A549 (cell line): ENCODE data around the gene SYP.

Experiments used
- CEBPB ChIP-seq, 2 experiments: fragments of >200 bp in 1 of 2; sonication (Bioruptor Twin) in 1 of 2; formaldehyde crosslinking in 1 of 2; IDR thresholded peaks; 2 replicates each; pipeline ENCODE4 v1.6.1; 2012 to 2016
- KDM5A ChIP-seq: fragments of 200-600 bp; sonication (generic); IDR thresholded peaks from 2 replicates; pipeline ENCODE4 v1.6.1; 2016; ENCODE audit warnings: antibody characterized with exemption, mild to moderate bottlenecking
- RCOR1 ChIP-seq: fragments of 150-350 bp; IDR thresholded peaks from 2 replicates; pipeline ENCODE4 v1.6.1; 2014; ENCODE audit warnings: antibody characterized with exemption, low read length, low read depth
- SMC3 ChIP-seq: fragments of >200 bp; sonication (Bioruptor Twin); formaldehyde crosslinking; IDR thresholded peaks from 3 replicates; pipeline ENCODE4 v1.6.1; 2018; ENCODE audit warnings: inconsistent platforms
- ZFP36 ChIP-seq: fragments of 450-650 bp; IDR thresholded peaks from 2 replicates; pipeline ENCODE4 v1.6.1; 2014; ENCODE audit warnings: borderline replicate concordance; ENCODE audit not compliant: partially characterized antibody
- TF ChIP-seq, protein P1 (sequence below): fragments of >200 bp; sonication (Bioruptor Twin); formaldehyde crosslinking; IDR thresholded peaks from 3 replicates; pipeline ENCODE4 v1.5.1; 2016

DNA sequence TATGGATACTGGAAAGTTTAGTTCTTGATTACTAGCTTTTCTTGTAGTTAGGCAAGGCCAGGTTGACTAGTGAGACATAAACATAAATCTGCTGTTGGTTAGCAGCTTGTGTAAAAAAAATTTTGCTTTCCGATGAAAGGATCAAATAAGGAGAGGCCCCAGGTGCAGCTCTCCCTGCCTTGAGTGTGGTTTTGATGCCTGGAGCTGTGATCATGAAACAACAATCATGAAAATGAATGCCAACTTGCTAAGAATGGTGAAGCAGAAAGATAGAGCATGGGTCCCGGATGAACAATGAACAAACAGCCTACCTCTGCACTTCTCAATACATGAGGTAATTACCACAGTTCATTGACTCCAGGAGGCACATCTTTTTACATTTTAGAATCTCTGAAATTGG, 14.4 kb upstream of the SYP start:
- TF ChIP-seq RCOR1 (no peak), CEBPB (IDR thresholded peaks at IDR 0.05) (no peak), SMC3 (no peak), ZFP36 (no peak), KDM5A (no peak)
- TF ChIP-seq, protein P1, sequence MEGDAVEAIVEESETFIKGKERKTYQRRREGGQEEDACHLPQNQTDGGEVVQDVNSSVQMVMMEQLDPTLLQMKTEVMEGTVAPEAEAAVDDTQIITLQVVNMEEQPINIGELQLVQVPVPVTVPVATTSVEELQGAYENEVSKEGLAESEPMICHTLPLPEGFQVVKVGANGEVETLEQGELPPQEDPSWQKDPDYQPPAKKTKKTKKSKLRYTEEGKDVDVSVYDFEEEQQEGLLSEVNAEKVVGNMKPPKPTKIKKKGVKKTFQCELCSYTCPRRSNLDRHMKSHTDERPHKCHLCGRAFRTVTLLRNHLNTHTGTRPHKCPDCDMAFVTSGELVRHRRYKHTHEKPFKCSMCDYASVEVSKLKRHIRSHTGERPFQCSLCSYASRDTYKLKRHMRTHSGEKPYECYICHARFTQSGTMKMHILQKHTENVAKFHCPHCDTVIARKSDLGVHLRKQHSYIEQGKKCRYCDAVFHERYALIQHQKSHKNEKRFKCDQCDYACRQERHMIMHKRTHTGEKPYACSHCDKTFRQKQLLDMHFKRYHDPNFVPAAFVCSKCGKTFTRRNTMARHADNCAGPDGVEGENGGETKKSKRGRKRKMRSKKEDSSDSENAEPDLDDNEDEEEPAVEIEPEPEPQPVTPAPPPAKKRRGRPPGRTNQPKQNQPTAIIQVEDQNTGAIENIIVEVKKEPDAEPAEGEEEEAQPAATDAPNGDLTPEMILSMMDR = no peak
